Right cardiac atrium (tissue), 5 donors: ENCODE results near the gene TAF11L11. TPM values are rescaled to one million over a fixed set of nuclear protein-coding genes. Genes with fewer than 3 reads are reported as not detected.
"Not testable (repeated sequence)": the region's sequence is repeated elsewhere in the genome, so short reads cannot be mapped to it uniquely, and the experiment has no call there.

Experiments used
- ATAC-seq, 2 donors: fragments of 200-7000 bp; cut with Tn5 transposase; one replicate each; pipeline versions ENCODE4 v1.8.0 to v1.9.1; 2020; ENCODE audit warnings: moderate library complexity in 2 of 2, mild to moderate bottlenecking in 1 of 2
- DNase-seq, 3 donors: peaks; one replicate each; pipeline ENCODE4 v3.0.0-alpha.2; 2020
- H3K27ac ChIP-seq: one replicate; pipeline ENCODE4 v1.5.1; 2013; ENCODE audit warnings: mild to moderate bottlenecking, low read length, control low read depth, moderate library complexity
- H3K27me3 ChIP-seq: one replicate; pipeline ENCODE4 v1.6.1; 2013; ENCODE audit not compliant: control insufficient read depth, insufficient read depth
- H3K4me1 ChIP-seq: one replicate; pipeline ENCODE4 v1.6.1; 2013; ENCODE audit warnings: low read length; ENCODE audit not compliant: control insufficient read depth, insufficient read depth
- H3K4me3 ChIP-seq: one replicate; pipeline ENCODE4 v1.5.1; 2013; ENCODE audit warnings: low read length, control low read depth
- H3K9me3 ChIP-seq: one replicate; pipeline ENCODE4 v1.6.1; 2013; ENCODE audit warnings: low read length; ENCODE audit not compliant: control insufficient read depth
- WGBS: extraction: QIAGEN DNeasy Blood & Tissue Kit; methylation state at CpG from one replicate; pipeline ENCODE4 v1.1.7; 2013; 5-methylcytosine and 5-hydroxymethylcytosine counted together
- intact Hi-C, 4 donors: fragments of 100-400 bp; cut with DNase I; formaldehyde crosslinking; loops; one replicate each; pipeline versions ENCODE4 v1.11.0 to v1.14.0; 2022 to 2023
- polyA plus RNA-seq: library from polyadenylated mRNA; stranded (reverse); fragments of 200-250 nt; gene quantifications from one replicate; pipeline ENCODE4 v1.2.3, GENCODE V29; 2013
- total RNA-seq, 4 donors: library from RNA; stranded (reverse); fragmentation: NEBNext Ultra II Directional; extraction: Animal tissue kit (Norgen Biotek cat#: 25700); gene quantifications; one replicate each; pipeline ENCODE4 v1.2.1, GENCODE V29; 2021
- donor health status: healthy with polysubstance abuse.
- donor health status: DM: no; HTN: yes; CAD: no.
- donor health status: DM: no; HTN: no; CAD: no.
- donor health status: DM: no; HTN: yes; CAD: no; lungs with severe emphysema.
- donor health status: DM: yes; HTN: yes; CAD: no.

TAF11L11 gene
- total and polyA plus RNA-seq, 5 donors, result not detected

GRCh38 chr5:17625686-17626085 lies 21.7 kb downstream of the TAF11L11 start:
- Histone ChIP-seq H3K9me3 (no peaks in the 10 kb centered on the region), H3K4me1 (no peaks in the 10 kb centered on the region), H3K27ac (no peak overlapping the region), H3K27me3 (no peaks in the 10 kb centered on the region), H3K4me3 (no peak overlapping the region)
- DNase-seq (no peak), ATAC-seq (no peak)
- WGBS, result 81% methylated on average over 11 of the region's 11 CpGs
- intact Hi-C loops, result no loop called here

GRCh38 chr5:17631788-17632187 lies 27.8 kb downstream of the TAF11L11 start, which contains the start of gene TAF11L13:
Gene TAF11L13, plus strand, starts transcription at chr5:17632088.
- intact Hi-C loops, DNase-seq, H3K4me1 ChIP-seq, H3K27me3 ChIP-seq, ATAC-seq, H3K4me3 ChIP-seq, H3K27ac ChIP-seq, H3K9me3 ChIP-seq: not testable (repeated sequence)
- 84% methylated on average over 8 of the region's 12 CpGs for WGBS

DNA sequence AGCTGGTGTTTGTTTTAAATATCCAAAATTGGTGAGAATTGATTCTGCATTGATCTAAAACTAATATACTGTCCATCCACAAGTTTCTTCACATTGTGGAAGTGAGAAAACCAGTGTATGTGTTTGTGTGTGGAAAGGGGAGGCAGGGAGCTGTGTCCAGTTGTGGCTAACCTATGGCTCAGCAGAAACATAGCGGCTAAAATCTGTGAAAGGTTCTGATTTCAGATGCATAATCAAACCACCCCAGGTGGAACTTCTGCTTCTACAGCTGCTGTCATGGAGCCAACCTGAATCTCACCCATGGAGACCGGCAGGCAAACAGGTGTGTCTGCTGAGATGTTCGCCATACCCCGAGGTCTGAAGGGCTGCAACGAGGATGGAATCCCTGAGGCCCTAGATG lies 30.2 kb downstream of the TAF11L11 start, which contains the start of gene TAF11L14:
Gene TAF11L14, plus strand, starts transcription at position 301 of the 400 bp plus-strand sequence.
- H3K4me3 ChIP-seq, result no peak within 1 kb of the TSS
- no peak for DNase-seq
- no peak within 1 kb of the TSS for H3K27ac ChIP-seq
- no peaks in the 10 kb centered on the region for H3K27me3 ChIP-seq
- intact Hi-C loops, result no loop called here
- WGBS, result 83% methylated on average over 5 of the region's 5 CpGs
- ATAC-seq, result no peak
- no peaks in the 10 kb centered on the region for H3K4me1 ChIP-seq
- peaks cover 3% of the 10 kb centered on the region for H3K9me3 ChIP-seq

GRCh38 chr5:17649232-17649631 lies 45.2 kb downstream of the TAF11L11 start:
- ATAC-seq, result not testable (repeated sequence)

GRCh38 chr5:17655201-17655759 lies 51.3 kb downstream of the TAF11L11 start:
- H3K9me3 ChIP-seq, intact Hi-C loops, H3K27ac ChIP-seq, H3K4me1 ChIP-seq, H3K4me3 ChIP-seq, ATAC-seq, DNase-seq, H3K27me3 ChIP-seq: not testable (repeated sequence)
- 94% methylated on average over 32 of the region's 32 CpGs for WGBS

More at GRCh38 chr5:17649232-17649631, 45.2 kb downstream of the TAF11L11 start:
- H3K4me3 ChIP-seq, H3K27ac ChIP-seq, H3K27me3 ChIP-seq, H3K9me3 ChIP-seq, H3K4me1 ChIP-seq, intact Hi-C loops, DNase-seq: not testable (repeated sequence)
- WGBS, result 92% methylated on average over 10 of the region's 10 CpGs

Other genes with a start within 250 kb of the TAF11L11 start
- not detected for gene TAF11L2, start 106.0 kb upstream of the TAF11L11 start, total RNA-seq
- not detected for gene TAF11L2, start 106.0 kb upstream of the TAF11L11 start, polyA plus RNA-seq
- not detected for gene TAF11L3, start 85.8 kb upstream of the TAF11L11 start, total RNA-seq
- not detected for gene TAF11L3, start 85.8 kb upstream of the TAF11L11 start, polyA plus RNA-seq
- not detected for gene TAF11L4, start 82.4 kb upstream of the TAF11L11 start, total RNA-seq
- gene TAF11L4, start 82.4 kb upstream of the TAF11L11 start, polyA plus RNA-seq, result not detected
- gene TAF11L5, start 78.9 kb upstream of the TAF11L11 start, total RNA-seq, result not detected
- not detected for gene TAF11L5, start 78.9 kb upstream of the TAF11L11 start, polyA plus RNA-seq
- not detected for gene TAF11L6, start 75.5 kb upstream of the TAF11L11 start, total RNA-seq
- gene TAF11L6, start 75.5 kb upstream of the TAF11L11 start, polyA plus RNA-seq, result not detected
- gene TAF11L7, start 18.4 kb upstream of the TAF11L11 start, total RNA-seq, result not detected
- gene TAF11L7, start 18.4 kb upstream of the TAF11L11 start, polyA plus RNA-seq, result not detected
- gene TAF11L8, start 13.2 kb upstream of the TAF11L11 start, total RNA-seq, result not detected
- gene TAF11L8, start 13.2 kb upstream of the TAF11L11 start, polyA plus RNA-seq, result not detected
- not detected for gene TAF11L9, start 9.8 kb upstream of the TAF11L11 start, total RNA-seq
- gene TAF11L9, start 9.8 kb upstream of the TAF11L11 start, polyA plus RNA-seq, result not detected
- gene TAF11L10, start 6.4 kb upstream of the TAF11L11 start, total RNA-seq, result not detected
- gene TAF11L10, start 6.4 kb upstream of the TAF11L11 start, polyA plus RNA-seq, result not detected
- not detected for gene TAF11L12, start 6.2 kb downstream of the TAF11L11 start, total RNA-seq
- not detected for gene TAF11L12, start 6.2 kb downstream of the TAF11L11 start, polyA plus RNA-seq
- gene TAF11L13, start 27.9 kb downstream of the TAF11L11 start, total RNA-seq, result not detected
- gene TAF11L13, start 27.9 kb downstream of the TAF11L11 start, polyA plus RNA-seq, result not detected
- not detected for gene TAF11L14, start 30.3 kb downstream of the TAF11L11 start, total RNA-seq
- gene TAF11L14, start 30.3 kb downstream of the TAF11L11 start, polyA plus RNA-seq, result not detected